H1 (cell line): ENCODE results near the gene ZNF846. TPM values are rescaled to one million over a fixed set of nuclear protein-coding genes. Genes with fewer than 3 reads are reported as not detected.

ENCODE experiments used
- CHD2 ChIP-seq: IDR thresholded peaks from 2 replicates; pipeline ENCODE4 v1.6.1; 2012; ENCODE audit warnings: low read length, improper control_type of control experiment
- EP300 ChIP-seq, 2 experiments: IDR thresholded peaks; 1 replicate in 1 of 2; 2 replicates in 1 of 2; pipeline ENCODE4 v1.6.1; 2011 to 2012; ENCODE audit warnings: low read depth in 2 of 2, low read length in 2 of 2, mild to moderate bottlenecking in 2 of 2, borderline replicate concordance in 1 of 2, inconsistent platforms in 1 of 2, moderate library complexity in 1 of 2
- HDAC2 ChIP-seq, 2 experiments: fragments of 300-600 bp in 1 of 2; sonication (generic) in 1 of 2; IDR thresholded peaks; 2 replicates each; pipeline ENCODE4 v1.6.1; 2011 to 2012; ENCODE audit warnings: low read depth in 2 of 2, low read length in 2 of 2, mild to moderate bottlenecking in 2 of 2, moderate library complexity in 2 of 2, borderline replicate concordance in 1 of 2, inconsistent platforms in 1 of 2
- JUND ChIP-seq: IDR thresholded peaks from 2 replicates; pipeline ENCODE4 v1.6.1; 2011; ENCODE audit warnings: mild to moderate bottlenecking, improper control_type of control experiment, low read length
- PHF8 ChIP-seq: fragments of 200-600 bp; sonication (generic); conservative IDR thresholded peaks from 2 replicates; pipeline ENCODE4 v1.7.1; 2012; ENCODE audit warnings: low read depth, mild to moderate bottlenecking, inconsistent platforms, low read length, moderate library complexity
- TAF7 ChIP-seq: optimal IDR thresholded peaks from 2 replicates; pipeline ENCODE3; 2011; ENCODE audit warnings: low read depth, mild to moderate bottlenecking, inconsistent platforms, low read length, moderate library complexity, borderline replicate concordance
- polyA plus RNA-seq, 7 experiments: library from polyadenylated mRNA; depleted of rRNA in 3 of 7; stranded (reverse) in 5 of 7; unstranded in 2 of 7; fragments of >200 nt in 5 of 7; fragments of 200-250 nt in 2 of 7; gene quantifications; 1 replicate in 5 of 7; 2 replicates in 1 of 7; 4 replicates in 1 of 7; pipeline versions ENCODE4 v1.2.1 to v1.2.3, GENCODE V29; 2011 to 2013; ENCODE audit warnings: missing spikeins in 2 of 7, mixed read lengths in 2 of 7
- total RNA-seq: library from RNA; stranded (reverse); fragmentation: NEBNext Ultra II Directional; extraction: Animal tissue kit (Norgen Biotek cat#: 25700); gene quantifications from 2 replicates; pipeline ENCODE4 v1.2.1, GENCODE V29; 2021
- TF ChIP-seq, protein P1 (sequence below): IDR thresholded peaks from 2 replicates; pipeline ENCODE4 v1.6.1; 2011; ENCODE audit warnings: low read length, improper control_type of control experiment

Gene ZNF846
- total and polyA plus RNA-seq, 2 of the 8 experiments (the other 6 are each of a cell fraction or from before 2014, with no cell fraction given), result 4.5 to 9.0 TPM

DNA sequence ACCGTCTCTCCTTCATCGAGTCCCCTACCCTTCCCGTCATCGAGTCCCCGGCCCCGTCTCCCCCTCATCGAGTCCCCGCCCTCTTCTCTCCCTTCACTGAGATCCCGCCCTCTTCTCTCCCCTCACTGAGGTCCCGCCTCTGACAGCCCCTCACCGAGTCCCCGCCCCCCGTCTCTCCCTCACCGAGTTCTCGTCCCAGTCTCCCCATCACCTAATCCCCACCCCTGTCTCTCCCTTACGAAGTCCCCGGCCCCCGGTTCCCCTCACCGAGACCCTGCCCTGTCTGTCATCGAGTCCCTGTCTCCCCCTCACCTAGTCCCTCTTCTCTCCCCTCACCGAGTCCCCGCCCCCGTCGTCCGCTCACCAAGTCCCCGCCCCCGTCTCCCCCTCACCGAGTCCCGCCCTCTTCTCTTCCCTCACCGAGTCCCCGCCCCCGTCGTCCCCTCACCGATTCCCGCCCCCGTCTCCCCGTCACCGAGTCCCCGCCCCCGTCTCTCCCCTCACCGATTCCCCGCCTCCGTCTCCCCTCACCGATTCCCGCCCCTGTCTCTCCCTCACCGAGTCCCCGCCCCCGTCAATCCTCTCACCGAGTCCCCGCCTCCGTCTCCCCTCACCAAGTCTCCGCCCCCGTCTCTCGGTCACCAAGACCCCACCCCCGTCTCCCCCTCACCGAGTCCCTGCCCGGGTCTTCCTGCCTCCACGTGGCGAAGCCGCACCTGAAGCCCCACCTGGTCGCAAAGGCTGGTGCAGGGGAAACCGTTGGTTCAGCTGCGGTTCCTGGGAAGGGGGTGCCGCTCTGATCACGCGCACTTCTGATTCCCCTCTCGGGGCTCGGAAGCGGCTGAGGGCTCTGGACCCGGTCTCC lies 23.9 kb upstream of the ZNF846 start (continued):
- TF ChIP-seq, protein P1, sequence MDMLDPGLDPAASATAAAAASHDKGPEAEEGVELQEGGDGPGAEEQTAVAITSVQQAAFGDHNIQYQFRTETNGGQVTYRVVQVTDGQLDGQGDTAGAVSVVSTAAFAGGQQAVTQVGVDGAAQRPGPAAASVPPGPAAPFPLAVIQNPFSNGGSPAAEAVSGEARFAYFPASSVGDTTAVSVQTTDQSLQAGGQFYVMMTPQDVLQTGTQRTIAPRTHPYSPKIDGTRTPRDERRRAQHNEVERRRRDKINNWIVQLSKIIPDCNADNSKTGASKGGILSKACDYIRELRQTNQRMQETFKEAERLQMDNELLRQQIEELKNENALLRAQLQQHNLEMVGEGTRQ, result peak; percentile 15; the same call in 1 of the 2 replicates
- peak; percentile 58 to 64; a peak in 1 of 4 replicates for TF ChIP-seq HDAC2 (IDR thresholded peaks at IDR 0.05; ENCODE audit: borderline replicate concordance in 1 of 2, low read depth in 2 of 2, low read length in 2 of 2)
- TF ChIP-seq CHD2, result no peak
- peak; percentile 83 for TF ChIP-seq TAF7
- no peak for TF ChIP-seq JUND
- TF ChIP-seq PHF8, result peak; percentile 78
- 0 out of 3 replicates have a peak, but pooled peaks of 1 of the 2 experiments have one; percentile 45 for TF ChIP-seq EP300 (IDR thresholded peaks at IDR 0.05; ENCODE audit: borderline replicate concordance in 1 of 2, low read depth in 2 of 2, low read length in 2 of 2)
